SK-N-SH treated with all-trans-retinoic acid at 6 μM for 48 hours (cell line): ENCODE results near the gene KDM4C.

ENCODE experiments used
- ATAC-seq: fragments of 200-7000 bp; cut with Tn5 transposase; 3 replicates; pipeline ENCODE4 v1.9.1; 2020; ENCODE audit warnings: mild to moderate bottlenecking, moderate library complexity
- ARNTL ChIP-seq: fragments of 450-650 bp; formaldehyde crosslinking; IDR thresholded peaks from 2 replicates; pipeline ENCODE4 v1.5.0; 2020; ENCODE audit warnings: low read depth, mild to moderate bottlenecking, moderate library complexity, borderline replicate concordance
- BACH2 ChIP-seq: fragments of 250-450 bp; sonication (Bioruptor Pico); IDR thresholded peaks from 2 replicates; pipeline ENCODE4 v1.9.0; 2021; ENCODE audit warnings: mild to moderate bottlenecking, borderline replicate concordance
- CREB5 ChIP-seq: fragments of 250-450 bp; sonication (Bioruptor Pico); IDR thresholded peaks from 2 replicates; pipeline ENCODE4 v1.5.1; 2020; ENCODE audit warnings: low read depth, mild to moderate bottlenecking, moderate library complexity
- CSRNP3 ChIP-seq: fragments of 250-450 bp; sonication (Bioruptor Pico); IDR thresholded peaks from 2 replicates; pipeline ENCODE4 v1.5.1; 2021; ENCODE audit warnings: mild to moderate bottlenecking, moderate library complexity
- ESRRG ChIP-seq: fragments of 250-450 bp; sonication (Bioruptor Pico); IDR thresholded peaks from 2 replicates; pipeline ENCODE4 v1.6.1; 2021; ENCODE audit warnings: mild to moderate bottlenecking
- GLIS3 ChIP-seq: fragments of 250-450 bp; sonication (Bioruptor Pico); IDR thresholded peaks from 2 replicates; pipeline ENCODE4 v1.5.0; 2020; ENCODE audit warnings: mild to moderate bottlenecking, moderate library complexity
- ISL1 ChIP-seq: fragments of 250-450 bp; sonication (Bioruptor Pico); IDR thresholded peaks from 2 replicates; pipeline ENCODE4 v2.1.2; 2022; ENCODE audit warnings: mild to moderate bottlenecking, moderate library complexity
- OSR1 ChIP-seq: fragments of 250-450 bp; sonication (Bioruptor Pico); IDR thresholded peaks from 2 replicates; pipeline ENCODE4 v1.8.0; 2022; ENCODE audit warnings: moderate library complexity, mild to moderate bottlenecking, inconsistent platforms
- POU6F1 ChIP-seq: fragments of 250-450 bp; sonication (Bioruptor Pico); IDR thresholded peaks from 2 replicates; pipeline ENCODE4 v1.8.0; 2021; ENCODE audit warnings: low read depth, mild to moderate bottlenecking, moderate library complexity, borderline replicate concordance
- TCF4 ChIP-seq: fragments of 250-450 bp; sonication (Bioruptor Pico); IDR thresholded peaks from 2 replicates; pipeline ENCODE4 v1.8.0; 2021; ENCODE audit warnings: mild to moderate bottlenecking, moderate library complexity, borderline replicate concordance
- TOX ChIP-seq: fragments of 250-450 bp; sonication (Bioruptor Pico); IDR thresholded peaks from 2 replicates; pipeline ENCODE4 v1.8.0; 2021; ENCODE audit warnings: mild to moderate bottlenecking, moderate library complexity, borderline replicate concordance
- TSHZ2 ChIP-seq: fragments of 250-450 bp; sonication (Bioruptor Pico); IDR thresholded peaks from 2 replicates; pipeline ENCODE4 v1.5.0; 2020; ENCODE audit warnings: mild to moderate bottlenecking, moderate library complexity
- ZC3H10 ChIP-seq: fragments of 250-450 bp; sonication (Bioruptor Pico); IDR thresholded peaks from 2 replicates; pipeline ENCODE4 v1.5.1; 2021; ENCODE audit warnings: mild to moderate bottlenecking, moderate library complexity
- ZFP3 ChIP-seq: fragments of 250-450 bp; sonication (Bioruptor Pico); IDR thresholded peaks from 2 replicates; pipeline ENCODE4 v1.5.0; 2020; ENCODE audit warnings: mild to moderate bottlenecking, moderate library complexity
- ZFP30 ChIP-seq: fragments of 450-650 bp; formaldehyde crosslinking; IDR thresholded peaks from 2 replicates; pipeline ENCODE4 v1.5.0; 2022; ENCODE audit warnings: mild to moderate bottlenecking, moderate library complexity
- ZNF565 ChIP-seq: fragments of 450-650 bp; formaldehyde crosslinking; conservative IDR thresholded peaks from 2 replicates; pipeline ENCODE4 v1.5.0; 2020; ENCODE audit warnings: low read depth, mild to moderate bottlenecking, moderate library complexity
- ZNF70 ChIP-seq: fragments of 450-650 bp; formaldehyde crosslinking; IDR thresholded peaks from 2 replicates; pipeline ENCODE4 v1.5.0; 2020; ENCODE audit warnings: mild to moderate bottlenecking, moderate library complexity
- ZNF8 ChIP-seq: fragments of 450-650 bp; formaldehyde crosslinking; IDR thresholded peaks from 2 replicates; pipeline ENCODE4 v1.5.0; 2020; ENCODE audit warnings: mild to moderate bottlenecking, moderate library complexity
- TF ChIP-seq, protein P1 (sequence below): fragments of 250-450 bp; sonication (Bioruptor Pico); IDR thresholded peaks from 2 replicates; pipeline ENCODE4 v1.8.0; 2020; ENCODE audit warnings: mild to moderate bottlenecking, moderate library complexity, borderline replicate concordance

KDM4C gene

DNA sequence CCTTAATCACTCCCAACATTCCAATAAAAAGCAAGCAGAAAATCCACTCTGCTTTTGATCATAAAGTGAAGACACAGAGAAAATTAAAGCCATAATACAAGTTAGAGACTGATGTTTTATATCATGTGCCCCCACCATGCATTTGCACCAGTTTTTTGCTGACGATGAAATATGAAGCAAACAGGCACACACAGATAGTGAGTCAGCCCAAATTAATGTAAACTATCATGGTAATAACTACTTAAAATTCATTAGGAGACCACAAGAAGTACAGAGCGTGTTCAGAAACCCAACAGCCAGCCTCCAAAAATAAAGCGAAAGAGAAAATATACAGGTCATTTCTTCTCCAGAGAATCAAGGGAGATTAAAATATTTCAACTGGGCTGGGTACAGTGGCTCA, 46.4 kb upstream of the KDM4C start:
- TF ChIP-seq CSRNP3 (CRISPR knock-in tag) (no peak), POU6F1 (no peak), ISL1 (CRISPR knock-in tag) (no peak), ZNF70 (no peak), BACH2 (CRISPR knock-in tag) (no peak), ZFP3 (CRISPR knock-in tag) (no peak), TCF4 (CRISPR knock-in tag) (no peak), TSHZ2 (CRISPR knock-in tag) (no peak), CREB5 (no peak), ZNF8 (CRISPR knock-in tag) (no peak)
- ATAC-seq: peak; percentile 57

DNA sequence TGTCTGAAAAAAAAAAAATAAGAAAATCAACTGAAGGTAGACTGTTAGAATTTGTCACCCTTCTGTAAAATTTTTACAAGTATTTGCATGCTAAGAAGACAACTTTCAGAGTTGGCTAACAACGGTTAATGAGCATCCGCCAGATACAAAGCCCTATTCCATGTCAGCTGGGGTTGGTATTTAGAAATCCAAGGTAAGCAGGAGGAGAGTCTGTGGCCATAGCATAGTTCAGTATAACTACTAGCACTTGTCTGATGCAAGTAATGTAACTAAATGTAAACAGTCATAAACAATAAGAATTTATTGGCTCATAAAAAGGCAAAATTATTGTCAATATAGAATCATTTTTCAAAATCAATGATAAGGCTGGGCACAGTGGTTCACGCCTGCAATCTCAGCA, 45.7 kb upstream of the KDM4C start:
- no peak for ATAC-seq
- no peak for TF ChIP-seq TOX (CRISPR knock-in tag)
- no peak for TF ChIP-seq TCF4 (CRISPR knock-in tag)
- no peak for TF ChIP-seq POU6F1
- TF ChIP-seq ZNF70: no peak
- TF ChIP-seq GLIS3 (CRISPR knock-in tag): no peak
- TF ChIP-seq, protein P1, sequence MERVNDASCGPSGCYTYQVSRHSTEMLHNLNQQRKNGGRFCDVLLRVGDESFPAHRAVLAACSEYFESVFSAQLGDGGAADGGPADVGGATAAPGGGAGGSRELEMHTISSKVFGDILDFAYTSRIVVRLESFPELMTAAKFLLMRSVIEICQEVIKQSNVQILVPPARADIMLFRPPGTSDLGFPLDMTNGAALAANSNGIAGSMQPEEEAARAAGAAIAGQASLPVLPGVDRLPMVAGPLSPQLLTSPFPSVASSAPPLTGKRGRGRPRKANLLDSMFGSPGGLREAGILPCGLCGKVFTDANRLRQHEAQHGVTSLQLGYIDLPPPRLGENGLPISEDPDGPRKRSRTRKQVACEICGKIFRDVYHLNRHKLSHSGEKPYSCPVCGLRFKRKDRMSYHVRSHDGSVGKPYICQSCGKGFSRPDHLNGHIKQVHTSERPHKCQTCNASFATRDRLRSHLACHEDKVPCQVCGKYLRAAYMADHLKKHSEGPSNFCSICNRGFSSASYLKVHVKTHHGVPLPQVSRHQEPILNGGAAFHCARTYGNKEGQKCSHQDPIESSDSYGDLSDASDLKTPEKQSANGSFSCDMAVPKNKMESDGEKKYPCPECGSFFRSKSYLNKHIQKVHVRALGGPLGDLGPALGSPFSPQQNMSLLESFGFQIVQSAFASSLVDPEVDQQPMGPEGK: no peak
- TF ChIP-seq OSR1 (CRISPR knock-in tag): no peak
- no peak for TF ChIP-seq ZFP30 (CRISPR knock-in tag)
- TF ChIP-seq ZNF8 (CRISPR knock-in tag): no peak
- TF ChIP-seq ZC3H10 (CRISPR knock-in tag): no peak
- no peak for TF ChIP-seq ARNTL
- TF ChIP-seq ESRRG: no peak
- TF ChIP-seq TSHZ2 (CRISPR knock-in tag): no peak
- no peak for TF ChIP-seq ZNF565 (CRISPR knock-in tag)
- TF ChIP-seq CSRNP3 (CRISPR knock-in tag): no peak
